OCI-LY1 (cell line): ENCODE measurements around the gene ERVH48-1.

Source experiments
- EZH2 ChIP-seq: fragments of 200-600 bp; sonication (generic), shearing (Covaris generic); IDR thresholded peaks from 2 replicates; pipeline ENCODE4 v1.8.0; 2017; ENCODE audit warnings: borderline replicate concordance, mixed run types, mild to moderate bottlenecking, antibody characterized with exemption, low read length, moderate library complexity, mixed read lengths
- TF ChIP-seq, protein P1 (sequence below): fragments of 200-600 bp; sonication (generic), shearing (Covaris generic); IDR thresholded peaks from 2 replicates; pipeline ENCODE4 v1.5.1; 2017; ENCODE audit warnings: mild to moderate bottlenecking, antibody characterized with exemption, low read length, moderate library complexity, mixed read lengths

- TF ChIP-seq, protein P1, sequence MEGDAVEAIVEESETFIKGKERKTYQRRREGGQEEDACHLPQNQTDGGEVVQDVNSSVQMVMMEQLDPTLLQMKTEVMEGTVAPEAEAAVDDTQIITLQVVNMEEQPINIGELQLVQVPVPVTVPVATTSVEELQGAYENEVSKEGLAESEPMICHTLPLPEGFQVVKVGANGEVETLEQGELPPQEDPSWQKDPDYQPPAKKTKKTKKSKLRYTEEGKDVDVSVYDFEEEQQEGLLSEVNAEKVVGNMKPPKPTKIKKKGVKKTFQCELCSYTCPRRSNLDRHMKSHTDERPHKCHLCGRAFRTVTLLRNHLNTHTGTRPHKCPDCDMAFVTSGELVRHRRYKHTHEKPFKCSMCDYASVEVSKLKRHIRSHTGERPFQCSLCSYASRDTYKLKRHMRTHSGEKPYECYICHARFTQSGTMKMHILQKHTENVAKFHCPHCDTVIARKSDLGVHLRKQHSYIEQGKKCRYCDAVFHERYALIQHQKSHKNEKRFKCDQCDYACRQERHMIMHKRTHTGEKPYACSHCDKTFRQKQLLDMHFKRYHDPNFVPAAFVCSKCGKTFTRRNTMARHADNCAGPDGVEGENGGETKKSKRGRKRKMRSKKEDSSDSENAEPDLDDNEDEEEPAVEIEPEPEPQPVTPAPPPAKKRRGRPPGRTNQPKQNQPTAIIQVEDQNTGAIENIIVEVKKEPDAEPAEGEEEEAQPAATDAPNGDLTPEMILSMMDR, result no peak
- no peak for TF ChIP-seq EZH2
Measured at GRCh38 chr21:42878678-42878992, 46.8 kb downstream of the ERVH48-1 start.
